CD14-positive monocyte (primary cell): ENCODE results near the gene PUDP. TPM values are rescaled to one million over a fixed set of nuclear protein-coding genes. Genes with fewer than 3 reads are reported as not detected.

Experiments
- DNase-seq, 3 donors: peaks; one replicate each; pipeline ENCODE4 v3.0.0-alpha.2; 2011 to 2022
- H2AFZ ChIP-seq: 2 replicates; pipeline ENCODE4 v1.6.0; 2012; ENCODE audit warnings: mild to moderate bottlenecking, low read depth, low read length, inconsistent platforms; ENCODE audit not compliant: insufficient read depth, poor library complexity, severe bottlenecking
- H3K27ac ChIP-seq, 2 donors: 1 replicate in 1 of 2; 2 replicates in 1 of 2; pipeline ENCODE4 v1.5.1; 2012 to 2013; ENCODE audit warnings: low read length in 2 of 2, control low read depth in 1 of 2, inconsistent platforms in 1 of 2, low read depth in 1 of 2, mild to moderate bottlenecking in 1 of 2
- H3K27me3 ChIP-seq, 2 donors: one replicate each; pipeline versions ENCODE4 v1.6.0 to v1.6.1; 2011 to 2013; ENCODE audit warnings: low read length in 2 of 2; ENCODE audit not compliant: control insufficient read depth in 2 of 2, insufficient read depth in 2 of 2
- H3K36me3 ChIP-seq, 2 donors: replicated peaks in 1 of 2; 1 replicate in 1 of 2; 2 replicates in 1 of 2; pipeline versions ENCODE4 v1.5.1 to v1.6.1; 2012 to 2013; ENCODE audit warnings: low read length in 2 of 2, control low read depth in 1 of 2, inconsistent platforms in 1 of 2, mild to moderate bottlenecking in 1 of 2; ENCODE audit not compliant: insufficient read depth in 2 of 2, control insufficient read depth in 1 of 2
- H3K4me1 ChIP-seq, 2 donors: 1 replicate in 1 of 2; 2 replicates in 1 of 2; pipeline versions ENCODE4 v1.5.1 to v1.6.1; 2012 to 2013; ENCODE audit warnings: low read length in 2 of 2, control low read depth in 1 of 2, inconsistent platforms in 1 of 2, mild to moderate bottlenecking in 1 of 2, moderate library complexity in 1 of 2; ENCODE audit not compliant: insufficient read depth in 2 of 2, control insufficient read depth in 1 of 2
- H3K4me2 ChIP-seq: replicated peaks from 2 replicates; pipeline ENCODE3; 2012; ENCODE audit warnings: low read length, moderate library complexity, mild to moderate bottlenecking; ENCODE audit not compliant: poor library complexity, severe bottlenecking; ENCODE audit errors: extremely low read depth
- H3K4me3 ChIP-seq, 3 experiments: fragments of 200-600 bp in 1 of 3; sonication (generic) in 1 of 3; replicated peaks in 1 of 3; 1 replicate in 2 of 3; 2 replicates in 1 of 3; pipeline ENCODE4 v1.5.1; 2011 to 2013; ENCODE audit warnings: low read length in 3 of 3, mild to moderate bottlenecking in 3 of 3, control low read depth in 2 of 3, low read depth in 2 of 3, inconsistent platforms in 1 of 3, moderate library complexity in 1 of 3
- H3K79me2 ChIP-seq: 2 replicates; pipeline ENCODE4 v1.6.0; 2012; ENCODE audit warnings: mild to moderate bottlenecking, control low read depth, inconsistent platforms, low read length, moderate library complexity; ENCODE audit not compliant: insufficient read depth
- H3K9ac ChIP-seq: 2 replicates; pipeline ENCODE4 v1.6.0; 2017; ENCODE audit warnings: low read length, mild to moderate bottlenecking; ENCODE audit not compliant: insufficient read depth, poor library complexity, severe bottlenecking
- H3K9me3 ChIP-seq, 2 donors: replicated peaks in 1 of 2; 1 replicate in 1 of 2; 2 replicates in 1 of 2; pipeline versions ENCODE4 v1.5.1 to v1.6.1; 2012 to 2013; ENCODE audit warnings: low read length in 2 of 2, control low read depth in 1 of 2; ENCODE audit not compliant: control insufficient read depth in 1 of 2, insufficient read depth in 1 of 2
- H4K20me1 ChIP-seq: 2 replicates; pipeline ENCODE4 v1.6.0; 2012; ENCODE audit warnings: mild to moderate bottlenecking, low read length, control low read depth, moderate library complexity; ENCODE audit not compliant: insufficient read depth
- H3K27ac Mint-ChIP-seq, 7 donors: one replicate each; pipeline ENCODE4 v1.8.0; 2020; ENCODE audit warnings: mild to moderate bottlenecking in 7 of 7, mixed read lengths in 7 of 7, moderate library complexity in 6 of 7, inconsistent platforms in 2 of 7
- H3K27me3 Mint-ChIP-seq, 3 donors: one replicate each; pipeline ENCODE4 v1.8.0; 2021 to 2022; ENCODE audit warnings: low read depth in 3 of 3, mild to moderate bottlenecking in 3 of 3, mixed read lengths in 3 of 3, moderate library complexity in 3 of 3, inconsistent platforms in 1 of 3
- H3K36me3 Mint-ChIP-seq, 2 donors: one replicate each; pipeline ENCODE4 v1.8.0; 2020; ENCODE audit warnings: mixed read lengths in 2 of 2, inconsistent platforms in 1 of 2, mild to moderate bottlenecking in 1 of 2
- H3K4me1 Mint-ChIP-seq: one replicate; pipeline ENCODE4 v1.8.0; 2020; ENCODE audit warnings: mild to moderate bottlenecking, mixed read lengths
- H3K4me3 Mint-ChIP-seq, 2 donors: one replicate each; pipeline ENCODE4 v1.8.0; 2020; ENCODE audit warnings: mild to moderate bottlenecking in 2 of 2, mixed read lengths in 2 of 2, moderate library complexity in 1 of 2
- H3K9me3 Mint-ChIP-seq, 7 donors: one replicate each; pipeline ENCODE4 v1.8.0; 2020 to 2022; ENCODE audit warnings: mixed read lengths in 7 of 7, mild to moderate bottlenecking in 6 of 7, moderate library complexity in 6 of 7, inconsistent platforms in 2 of 7
- WGBS: methylation state at CpG from one replicate; pipeline ENCODE4 v1.1.5; 2013; ENCODE audit warnings: missing lambda C conversion rate; ENCODE audit not compliant: insufficient coverage; 5-methylcytosine and 5-hydroxymethylcytosine counted together
- intact Hi-C, 2 donors: fragments of 100-400 bp; cut with micrococcal nuclease; formaldehyde crosslinking; loops; one replicate each; pipeline versions ENCODE4 v1.15.0 to v1.15.1; 2023
- polyA plus RNA-seq, 3 donors: library from polyadenylated mRNA; depleted of rRNA in 1 of 3; unstranded in 2 of 3; stranded (reverse) in 1 of 3; fragments of 300-500 nt in 2 of 3; fragments of >200 nt in 1 of 3; fragmentation: Illumina TruSeq in 2 of 3; gene quantifications; 1 replicate in 2 of 3; 2 replicates in 1 of 3; pipeline ENCODE4 v1.2.3, GENCODE V29; 2012 to 2021
- TF ChIP-seq, protein P1 (sequence below): fragments of 200-600 bp; IDR thresholded peaks from one replicate; pipeline ENCODE4 v1.8.0; 2022; ENCODE audit warnings: antibody characterized with exemption, mild to moderate bottlenecking

PUDP gene
- polyA plus RNA-seq, 3 donors, result 21.4 to 49.5 (median 45.4) TPM

DNA sequence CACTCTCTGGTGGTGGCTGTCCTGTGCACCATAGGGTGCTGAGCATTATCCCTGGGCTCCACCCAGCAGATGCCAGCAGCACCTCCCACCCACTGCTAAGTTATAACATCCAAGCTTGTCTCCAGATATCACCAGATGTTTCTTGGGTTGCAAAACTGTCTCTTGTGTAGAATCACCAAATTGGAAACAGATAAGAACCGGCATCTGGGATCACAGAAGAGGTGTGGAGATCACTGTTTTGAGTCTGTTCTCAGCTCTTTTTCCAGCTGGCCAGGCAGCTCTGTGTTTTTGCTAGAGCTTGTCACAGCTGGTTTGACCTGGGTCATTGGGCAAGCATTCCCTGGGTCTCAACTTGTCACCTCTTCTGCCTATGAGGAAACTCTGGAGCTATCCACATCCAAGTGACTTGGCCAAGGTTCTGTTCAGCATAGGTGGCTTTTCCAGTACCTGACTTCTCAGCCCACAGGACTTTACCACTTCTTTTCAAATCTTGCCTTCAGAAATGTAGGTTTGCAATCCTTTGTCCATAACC is 15.3 kb upstream of the PUDP start:
- H3K27me3 Mint-ChIP-seq, result peaks cover 0 to 9% (median 3%) of the 10 kb centered on the region in 3 donors
- H2AFZ ChIP-seq, result no peak overlapping the region

DNA sequence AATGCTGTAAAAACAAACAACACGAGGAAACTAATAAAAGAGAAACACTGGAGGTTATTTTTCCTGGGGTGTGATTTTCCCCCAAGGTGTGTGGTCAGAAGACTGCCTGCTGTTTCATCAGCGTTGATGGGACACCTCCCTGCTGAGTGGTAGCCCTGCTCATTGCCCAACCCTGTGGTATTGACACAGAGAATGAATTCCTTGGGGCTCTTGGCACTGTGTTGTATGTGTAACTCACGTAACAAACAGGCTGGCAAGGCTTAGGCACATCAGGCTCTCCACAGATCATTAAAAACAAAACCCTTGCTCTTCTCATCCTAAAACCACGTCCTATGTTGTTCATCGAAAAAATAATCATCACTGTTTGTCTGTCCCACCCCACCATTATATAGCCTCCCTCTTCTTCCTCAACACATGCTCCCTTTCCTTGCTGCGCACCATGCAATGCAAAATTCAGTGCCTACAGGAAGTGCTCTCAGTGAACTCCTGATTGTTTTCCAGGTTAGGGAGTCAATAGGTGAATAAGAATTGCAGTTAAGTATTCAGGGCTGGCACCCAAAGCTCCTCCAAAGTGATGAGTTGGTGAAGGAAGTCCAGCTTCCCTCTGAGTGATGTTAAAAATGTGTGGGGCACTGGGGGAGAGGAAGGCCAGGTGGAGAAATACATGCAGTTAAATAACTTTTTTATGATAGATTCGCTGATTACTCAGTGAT is 11.4 kb upstream of the PUDP start:
- Mint-ChIP-seq H3K36me3 (peaks cover 2 to 3% of the 10 kb centered on the region in 2 donors), H3K27me3 (peaks cover 0 to 10% (median 3%) of the 10 kb centered on the region in 3 donors), H3K4me1 (peaks cover 7% of the 10 kb centered on the region), H3K9me3 (peaks cover 0 to 1% (median 0%) of the 10 kb centered on the region in 7 donors), H3K4me3 (no peak overlapping the region), H3K27ac (peak overlapping the region in 2 of 7 donors; percentile 1 to 47)
- intact Hi-C loops, result no loop called here
- Histone ChIP-seq H3K4me2 (no peak overlapping the region), H3K27me3 (peaks cover 0 to 3% of the 10 kb centered on the region in 2 donors), H3K4me3 (no peak overlapping the region), H2AFZ (no peak overlapping the region), H3K4me1 (peaks cover 3 to 4% of the 10 kb centered on the region in 2 donors), H3K9me3 (no peaks in the 10 kb centered on the region), H3K79me2 (no peaks in the 10 kb centered on the region), H3K27ac (no peak overlapping the region), H4K20me1 (no peaks in the 10 kb centered on the region), H3K36me3 (no peaks in the 10 kb centered on the region), H3K9ac (no peak overlapping the region)
- TF ChIP-seq, protein P1, sequence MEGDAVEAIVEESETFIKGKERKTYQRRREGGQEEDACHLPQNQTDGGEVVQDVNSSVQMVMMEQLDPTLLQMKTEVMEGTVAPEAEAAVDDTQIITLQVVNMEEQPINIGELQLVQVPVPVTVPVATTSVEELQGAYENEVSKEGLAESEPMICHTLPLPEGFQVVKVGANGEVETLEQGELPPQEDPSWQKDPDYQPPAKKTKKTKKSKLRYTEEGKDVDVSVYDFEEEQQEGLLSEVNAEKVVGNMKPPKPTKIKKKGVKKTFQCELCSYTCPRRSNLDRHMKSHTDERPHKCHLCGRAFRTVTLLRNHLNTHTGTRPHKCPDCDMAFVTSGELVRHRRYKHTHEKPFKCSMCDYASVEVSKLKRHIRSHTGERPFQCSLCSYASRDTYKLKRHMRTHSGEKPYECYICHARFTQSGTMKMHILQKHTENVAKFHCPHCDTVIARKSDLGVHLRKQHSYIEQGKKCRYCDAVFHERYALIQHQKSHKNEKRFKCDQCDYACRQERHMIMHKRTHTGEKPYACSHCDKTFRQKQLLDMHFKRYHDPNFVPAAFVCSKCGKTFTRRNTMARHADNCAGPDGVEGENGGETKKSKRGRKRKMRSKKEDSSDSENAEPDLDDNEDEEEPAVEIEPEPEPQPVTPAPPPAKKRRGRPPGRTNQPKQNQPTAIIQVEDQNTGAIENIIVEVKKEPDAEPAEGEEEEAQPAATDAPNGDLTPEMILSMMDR, result no peak
- no peak for DNase-seq
- WGBS, result no CpG with 5 or more reads among the region's 7 CpGs

More for the DNA sequence above, 15.3 kb upstream of the PUDP start:
- Histone ChIP-seq H3K9me3 (no peaks in the 10 kb centered on the region), H3K4me2 (no peak overlapping the region), H4K20me1 (no peaks in the 10 kb centered on the region), H3K79me2 (no peaks in the 10 kb centered on the region), H3K4me3 (no peak overlapping the region), H3K36me3 (no peaks in the 10 kb centered on the region), H3K27ac (no peak overlapping the region), H3K27me3 (peaks cover 0 to under 1% of the 10 kb centered on the region in 2 donors), H3K9ac (no peak overlapping the region), H3K4me1 (peaks cover 3 to 4% of the 10 kb centered on the region in 2 donors)
- WGBS, result no CpG with 5 or more reads among the region's 1 CpG
- H3K9me3 Mint-ChIP-seq, result peaks cover 0 to 5% (median 3%) of the 10 kb centered on the region in 7 donors
- intact Hi-C loops, result no loop called here
- H3K4me3 Mint-ChIP-seq, result no peak overlapping the region
- no peak overlapping the region for H3K27ac Mint-ChIP-seq
- peaks cover 7% of the 10 kb centered on the region for H3K4me1 Mint-ChIP-seq
- no peaks in the 10 kb centered on the region for H3K36me3 Mint-ChIP-seq
- DNase-seq, result no peak
- TF ChIP-seq, protein P1, result no peak
